Activated T-cell treated with anti-CD3 and anti-CD28 coated beads for 4 hours (primary cell): ENCODE results near the gene OR2AG1.

ENCODE experiments used
- DNase-seq: peaks from one replicate; pipeline ENCODE4 v3.0.0-alpha.2; 2020

The OR2AG1 gene, protein sequence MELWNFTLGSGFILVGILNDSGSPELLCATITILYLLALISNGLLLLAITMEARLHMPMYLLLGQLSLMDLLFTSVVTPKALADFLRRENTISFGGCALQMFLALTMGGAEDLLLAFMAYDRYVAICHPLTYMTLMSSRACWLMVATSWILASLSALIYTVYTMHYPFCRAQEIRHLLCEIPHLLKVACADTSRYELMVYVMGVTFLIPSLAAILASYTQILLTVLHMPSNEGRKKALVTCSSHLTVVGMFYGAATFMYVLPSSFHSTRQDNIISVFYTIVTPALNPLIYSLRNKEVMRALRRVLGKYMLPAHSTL

DNA sequence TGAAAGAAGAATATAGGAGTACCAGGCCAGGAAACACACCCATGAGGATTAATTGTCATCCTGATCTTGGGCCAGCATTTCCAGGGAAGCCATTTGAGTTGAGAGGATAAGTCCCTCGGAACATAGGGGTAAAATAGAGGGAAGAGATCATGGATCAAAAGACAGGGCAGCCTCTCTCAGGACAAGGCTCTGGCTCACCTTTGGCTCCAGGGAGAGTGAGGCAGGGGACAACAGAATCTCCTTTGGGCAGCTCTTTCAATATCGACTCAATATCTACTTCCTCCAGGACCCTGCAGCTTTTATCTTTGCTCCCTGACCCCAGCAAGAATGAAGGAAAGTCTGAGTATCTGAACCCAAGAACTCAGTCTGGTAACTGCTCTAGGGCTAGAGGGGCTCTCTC is at the start of gene OR2AG1:
Gene OR2AG1 (plus strand): TSS at position 301 of the 400 bp plus-strand sequence. CDS start 2,018 bp downstream, outside the sequence.
- DNase-seq: no peak

DNA sequence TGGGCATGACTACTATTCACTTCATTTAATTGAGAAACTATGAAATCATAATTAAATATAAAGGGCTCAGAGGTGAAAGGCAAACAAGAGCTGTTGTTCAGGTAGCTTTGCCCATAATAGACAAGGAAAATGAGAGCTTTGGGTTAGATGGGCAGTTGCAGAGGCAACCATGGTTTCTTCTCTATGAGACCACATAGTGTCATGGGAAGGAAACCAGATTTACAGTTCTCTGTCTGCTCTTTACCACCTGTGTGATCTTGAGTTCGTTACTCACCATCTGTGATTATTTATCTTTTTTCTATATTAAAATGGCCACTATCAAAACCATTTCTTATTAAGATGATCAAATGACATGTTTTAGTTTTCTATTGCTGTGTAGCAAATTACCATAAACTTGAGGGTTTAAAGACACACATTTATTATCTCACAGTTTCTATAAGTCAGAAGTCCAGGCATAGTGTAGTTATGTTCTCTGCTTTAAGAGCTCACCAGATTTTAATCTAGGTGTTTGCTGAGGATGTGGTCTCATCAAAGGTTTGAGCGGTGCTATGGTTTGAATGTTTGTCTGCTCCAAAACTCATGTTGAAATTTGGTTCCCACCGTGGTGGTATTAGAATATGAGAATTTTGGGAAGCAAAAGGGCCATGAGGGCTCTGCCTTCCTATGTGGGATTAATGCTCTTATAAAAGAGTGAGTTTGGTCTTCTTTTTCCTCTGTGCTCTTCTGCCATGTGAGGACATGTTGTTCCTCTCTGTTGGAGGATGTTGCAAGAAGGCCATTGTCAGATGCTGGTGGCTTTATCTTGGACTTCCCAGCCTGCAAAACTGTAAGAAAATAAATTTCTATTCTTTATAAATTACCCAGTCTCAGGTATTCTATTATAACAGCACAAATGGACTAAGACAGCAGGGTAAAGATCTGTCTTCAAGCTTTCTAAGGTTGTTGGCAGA is 49.2 kb upstream of the OR2AG1 start:
- no peak for DNase-seq

DNA sequence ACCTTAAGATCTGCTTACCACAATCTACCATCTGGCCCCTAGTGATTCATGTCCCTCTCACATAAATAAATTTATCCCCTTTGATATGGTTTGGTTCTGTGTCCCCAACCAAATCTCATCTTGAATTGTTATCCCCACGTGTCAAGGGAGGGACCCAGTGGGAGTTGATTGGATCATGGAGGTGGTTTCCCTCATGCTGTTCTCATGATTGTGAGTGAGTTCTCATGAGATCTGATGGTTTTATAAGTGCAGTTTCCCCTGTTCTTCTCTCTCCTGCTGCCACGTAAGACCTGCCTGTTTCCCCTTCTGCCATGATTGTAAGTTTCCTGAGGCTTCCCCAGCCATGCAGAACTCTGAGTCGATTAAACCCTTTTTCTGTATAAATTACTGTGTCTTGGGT is 48.2 kb upstream of the OR2AG1 start:
- DNase-seq: no peak

DNA sequence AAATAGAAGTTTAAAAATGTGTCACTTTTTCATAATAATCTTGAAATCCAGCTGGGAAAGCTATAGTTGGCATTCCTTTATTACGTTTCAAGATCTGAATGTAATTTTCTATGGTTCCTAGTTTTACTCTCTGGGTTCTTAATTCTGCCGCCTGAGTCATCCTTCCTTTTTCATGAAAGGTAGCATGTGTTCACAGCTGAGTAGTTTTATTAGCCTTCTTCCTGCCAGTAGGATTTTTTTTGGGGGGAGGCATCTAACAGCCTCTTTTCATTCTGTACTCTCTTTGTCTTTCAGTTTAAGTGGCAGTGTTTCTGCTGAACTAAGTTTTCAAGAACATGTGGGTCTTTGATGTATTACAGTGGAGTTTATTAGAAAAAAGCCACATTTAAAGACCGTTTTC is 47.5 kb upstream of the OR2AG1 start:
- DNase-seq: no peak

DNA sequence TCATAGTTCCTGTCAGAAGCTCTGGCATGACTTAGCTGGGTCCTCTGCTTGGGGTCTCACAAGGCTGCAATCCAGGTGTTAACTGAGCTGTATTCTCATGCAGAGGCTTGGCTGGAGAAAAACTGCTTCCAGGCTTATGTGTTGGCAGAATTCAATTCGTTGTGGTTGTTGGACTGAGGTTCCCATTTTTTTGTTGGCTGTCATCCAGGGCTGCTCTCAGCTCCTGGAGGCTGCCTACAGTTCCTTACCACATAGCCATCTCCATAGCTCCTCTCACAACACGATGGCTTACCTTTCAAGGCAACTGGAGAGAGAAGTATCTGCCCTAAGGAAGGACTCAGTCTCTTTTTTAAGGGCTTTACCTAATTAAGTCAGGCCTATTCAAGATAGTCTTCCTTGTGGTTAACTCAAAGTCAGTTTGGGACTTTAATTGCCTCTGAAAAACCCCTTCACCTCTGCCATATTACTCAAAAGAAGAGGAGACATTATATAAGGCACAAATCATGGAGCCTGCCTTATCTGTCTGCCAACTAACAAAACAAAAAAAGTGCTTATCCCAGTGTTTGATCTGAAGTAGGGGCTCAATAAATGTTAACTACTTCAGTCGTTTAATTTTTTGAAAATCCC is 46.2 kb upstream of the OR2AG1 start:
- DNase-seq: no peak

- peak; percentile 67 for DNase-seq
Measured at GRCh38 chr11:6737872-6738466, 44.9 kb upstream of the OR2AG1 start.

DNA sequence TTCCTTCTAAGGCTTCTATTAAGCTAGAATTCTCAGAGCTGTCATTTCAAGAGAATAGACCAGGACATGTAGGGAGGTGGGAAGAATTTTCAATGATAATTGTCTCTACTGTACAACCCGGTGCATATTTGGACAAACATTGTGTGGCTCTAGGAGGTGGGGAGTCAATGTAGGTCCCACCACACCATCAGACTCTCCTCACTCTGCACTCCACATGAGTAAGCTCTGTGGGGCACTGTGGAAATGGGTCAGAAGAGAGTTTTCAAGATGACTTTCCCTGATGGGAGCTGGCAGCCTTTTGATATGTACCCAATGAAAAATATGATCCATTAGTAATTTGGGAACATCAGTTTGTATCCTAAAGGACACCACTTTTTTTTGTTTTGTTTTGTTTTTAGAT is 44.2 kb upstream of the OR2AG1 start:
- no peak for DNase-seq

DNA sequence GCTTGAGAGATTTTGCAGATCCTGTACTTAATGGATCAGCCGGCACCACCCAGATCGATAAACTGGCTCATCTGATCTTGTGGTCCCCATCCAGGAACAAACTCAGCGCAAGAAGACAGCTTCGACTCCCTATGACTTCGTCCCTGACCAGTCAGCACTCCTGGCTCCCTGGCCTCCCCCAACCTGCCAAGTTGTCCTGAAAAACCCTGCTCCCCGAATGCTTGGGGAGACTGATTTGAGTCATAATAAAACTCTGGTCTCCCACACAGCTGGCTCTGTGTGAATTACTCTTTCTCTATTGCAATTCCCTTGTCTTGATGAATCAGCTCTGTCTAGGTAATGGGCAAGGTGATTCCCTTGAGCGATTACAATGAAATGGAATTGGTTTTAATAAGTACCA is 40.6 kb upstream of the OR2AG1 start:
- no peak for DNase-seq

DNA sequence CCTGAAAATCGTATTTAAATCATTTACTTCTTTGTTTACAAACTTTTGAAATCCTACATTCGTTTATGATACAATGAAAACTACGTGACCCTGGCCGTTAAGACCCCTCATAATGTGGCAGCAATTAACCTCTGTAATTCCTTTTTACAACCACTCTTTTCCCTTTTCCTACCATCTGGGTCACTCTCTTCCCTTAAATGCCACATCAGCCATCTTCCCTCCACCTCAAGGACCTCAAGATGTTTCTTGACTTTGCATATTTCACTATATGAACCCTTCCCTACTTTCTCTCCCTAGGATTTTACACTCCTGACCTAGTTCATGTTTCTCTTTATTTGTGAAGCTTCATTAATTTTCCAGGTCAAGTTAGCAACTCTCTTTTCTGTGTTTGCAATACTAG is 37.8 kb upstream of the OR2AG1 start:
- no peak for DNase-seq

- DNase-seq: no peak
Measured at GRCh38 chr11:6745465-6746015, 37.3 kb upstream of the OR2AG1 start.

DNA sequence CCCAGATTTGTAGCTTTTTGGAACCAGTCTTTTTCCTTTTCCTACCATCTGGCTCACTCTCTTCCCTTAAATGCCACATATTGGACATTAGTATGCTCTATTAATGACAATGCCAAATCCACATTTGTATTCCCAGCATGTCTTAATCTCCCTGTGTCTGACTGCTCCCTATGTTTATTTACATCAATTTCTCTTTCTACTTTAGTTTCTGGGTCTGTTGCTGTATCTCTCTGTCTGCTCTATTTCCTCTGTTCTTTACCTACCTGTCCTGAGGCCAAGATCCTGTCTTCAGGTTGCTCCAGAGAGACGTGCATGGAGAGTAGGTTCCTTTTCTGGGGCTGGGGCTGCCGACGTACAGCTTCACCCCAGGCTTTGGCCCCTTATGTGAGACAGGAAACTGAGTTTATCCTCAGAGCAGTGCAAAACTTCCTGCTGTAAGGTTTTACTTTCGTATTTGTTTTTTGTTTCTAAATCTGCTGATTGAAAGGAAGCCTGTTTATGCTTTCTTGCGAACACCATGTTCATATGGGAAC is 36.7 kb upstream of the OR2AG1 start:
- DNase-seq: no peak

GRCh38 chr11:6746626-6747025 is 36.2 kb upstream of the OR2AG1 start:
- DNase-seq: no peak

- DNase-seq: no peak
Measured at GRCh38 chr11:6747097-6747668, 35.6 kb upstream of the OR2AG1 start.

DNA sequence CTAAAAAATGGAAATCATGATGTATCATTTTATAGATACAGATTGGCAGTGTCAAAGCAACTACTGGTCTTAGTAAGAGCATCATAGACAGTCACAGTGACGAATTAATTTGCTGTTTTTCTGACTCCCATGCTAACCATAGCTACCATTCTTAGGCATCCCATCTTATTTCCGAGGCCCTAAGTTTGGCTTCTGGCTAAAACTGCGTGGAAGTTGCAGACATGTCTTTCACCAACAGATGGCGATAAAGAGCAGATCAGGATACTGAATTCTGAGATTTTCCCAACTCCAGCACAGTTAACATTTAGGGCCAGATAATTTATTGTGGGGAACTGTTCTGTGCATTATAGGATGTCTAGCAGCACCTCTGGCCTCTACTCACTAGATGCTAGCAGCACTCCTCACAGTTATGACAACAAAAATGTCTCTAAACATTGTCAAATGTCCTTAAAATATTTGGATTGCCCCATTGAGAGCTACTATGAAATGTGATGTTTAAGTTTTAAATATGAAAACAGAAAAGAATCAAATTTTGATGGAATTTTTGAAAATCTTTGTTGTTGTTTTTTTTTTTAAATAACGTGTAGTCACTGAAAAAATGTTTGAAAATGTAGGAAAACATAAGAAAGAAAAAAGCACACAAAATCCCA is 27.4 kb upstream of the OR2AG1 start:
- DNase-seq: no peak

DNA sequence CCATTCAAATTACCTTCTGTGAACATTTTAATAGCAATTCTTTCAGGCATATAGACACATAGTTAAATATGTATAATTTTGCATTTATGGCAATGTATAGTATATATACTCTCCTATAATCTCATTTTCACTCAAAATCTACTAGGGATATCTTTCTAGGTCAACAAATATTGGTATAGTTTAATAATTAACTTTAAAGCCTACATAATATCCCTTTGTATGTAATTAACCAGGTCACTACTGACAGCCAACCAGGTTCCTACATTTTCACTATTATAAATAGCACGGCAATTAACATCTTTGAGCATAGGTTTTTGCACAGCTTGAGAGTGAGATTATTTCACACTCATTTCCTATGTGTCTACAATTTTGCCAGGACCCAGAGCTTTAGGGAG is 26.9 kb upstream of the OR2AG1 start:
- DNase-seq: no peak

DNA sequence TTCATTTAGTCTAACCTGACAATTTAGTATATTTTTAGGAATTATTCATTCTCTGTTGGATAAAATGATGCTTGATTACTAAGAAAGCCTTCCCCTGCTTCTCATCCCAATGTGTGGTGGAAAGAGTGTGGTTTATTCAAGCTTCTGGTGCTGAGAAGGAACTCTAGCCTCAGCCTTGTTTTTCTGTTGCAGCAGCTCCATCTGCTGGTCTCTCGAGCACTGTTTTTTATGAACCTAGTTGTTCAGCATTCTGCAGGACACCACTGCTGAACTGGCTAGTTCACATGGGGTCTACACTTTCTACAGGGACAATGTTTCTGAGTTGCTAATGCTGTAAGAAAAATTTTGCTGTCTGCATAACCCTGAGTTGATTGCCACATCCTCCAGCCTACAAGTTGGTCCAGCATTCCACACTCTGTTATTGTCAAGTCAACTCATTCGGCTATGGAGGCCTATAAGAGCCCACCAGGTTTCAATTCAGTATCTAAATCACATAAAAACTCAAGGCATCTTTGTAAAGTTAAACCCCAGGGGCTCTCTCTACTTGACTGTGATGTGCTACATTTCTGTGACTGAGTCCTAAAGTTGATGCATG is 25.4 kb upstream of the OR2AG1 start:
- DNase-seq: peak; percentile 54

- no peak for DNase-seq
Measured at GRCh38 chr11:6771926-6772893, 10.6 kb upstream of the OR2AG1 start, which contains the start of gene OR2AG2. TSS of gene OR2AG2 (minus strand) at chr11:6771976. CDS start at chr11:6768957, 3,019 bp downstream.

DNA sequence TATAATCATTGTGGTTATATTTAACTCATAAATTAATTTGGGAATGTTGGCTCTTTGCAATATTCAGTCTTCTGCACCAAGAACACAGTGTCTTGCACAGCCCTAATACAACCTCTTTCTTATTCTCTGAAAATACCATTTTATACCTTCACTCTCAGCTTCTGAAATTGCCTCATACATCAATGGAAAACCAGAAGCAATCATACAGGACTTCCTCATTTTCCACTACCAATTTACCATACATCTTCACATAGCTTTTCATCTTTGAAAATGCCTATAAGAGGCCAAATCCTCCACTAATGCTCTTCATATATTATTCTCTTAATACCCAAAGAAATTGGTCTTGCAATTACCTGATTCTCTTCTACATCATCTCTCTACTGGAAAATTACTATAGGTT is 4.3 kb upstream of the OR2AG1 start:
- DNase-seq: no peak

GRCh38 chr11:6780829-6781228 is 2.0 kb upstream of the OR2AG1 start:
- DNase-seq: no peak

- no peak for DNase-seq
Measured at GRCh38 chr11:6790546-6790945, 7.7 kb downstream of the OR2AG1 start.
